Heart left ventricle (tissue), 13 donors: ENCODE results near the gene OR2A1.
"Not testable (repeated sequence)": the region's sequence is repeated elsewhere in the genome, so short reads cannot be mapped to it uniquely, and the experiment has no call there.

Source experiments
- CTCF ChIP-seq, 12 donors: fragments of 200-600 bp; sonication (generic) in 4 of 12; IDR thresholded peaks; one replicate each; pipeline versions ENCODE4 v1.5.0 to v1.8.0; 2018 to 2022; ENCODE audit warnings: antibody characterized with exemption in 12 of 12, mild to moderate bottlenecking in 5 of 12
- POLR2A ChIP-seq, 2 donors: fragments of 450-650 bp; IDR thresholded peaks; one replicate each; pipeline ENCODE4 v1.6.1; 2017; ENCODE audit warnings: antibody characterized with exemption in 2 of 2, mild to moderate bottlenecking in 2 of 2, moderate library complexity in 2 of 2
- donor health status: ischemic (EF 13 %, LVEDD 7.1; RV severe dilation, severe dysfunction).
- donor health status: DM: no; HTN: yes; CAD: no.
- donor health status: DM: no; HTN: no; CAD: no.
- donor health status: ischemic (EF 25% LVEDD 6.9; RV normal size, moderate dysfunction).
- donor health status: ischemic (EF 25% LVEDD 5.7; RV mildly dilated, moderate dysfunction).
- donor health status: ischemic (EF 35%, LVEDD 5.7; RV mildly dilated, moderate dysfunction).
- donor health status: nonischemic (EF 11% LVEDD 7.7; RV severe dilation, severe dysfunction).
- donor health status: DM: yes; HTN: yes; CAD: no.
- donor health status: PGD.
- donor health status: ischemic (EF 29% LVEDD 5.4; RV normal size, mild dysfunction).
- donor health status: nonischemic (EF 23%, LVEDD 6.1; RV moderate dilation, normal function).

GRCh38 chr7:144281981-144282380, 30.2 kb upstream of the OR2A1 start:
- TF ChIP-seq CTCF, POLR2A (IDR thresholded peaks at IDR 0.05): not testable (repeated sequence)
